Lower lobe of right lung (tissue), 2 donors: Measurements from ENCODE around the gene KIAA0586. TPM values are rescaled to one million over a fixed set of nuclear protein-coding genes. Genes with fewer than 3 reads are reported as not detected.

Experiments used
- ATAC-seq, 2 donors: fragments of 200-7000 bp; cut with Tn5 transposase; one replicate each; pipeline ENCODE4 v1.9.1; 2020 to 2022; ENCODE audit warnings: mild to moderate bottlenecking in 2 of 2, moderate library complexity in 2 of 2
- DNase-seq: peaks from one replicate; pipeline ENCODE4 v3.0.0-alpha.2; 2020
- H3K27ac ChIP-seq: fragments of 200-600 bp; one replicate; pipeline ENCODE4 v1.8.0; 2022
- H3K27me3 ChIP-seq: fragments of 200-600 bp; one replicate; pipeline ENCODE4 v1.8.0; 2022; ENCODE audit warnings: low read depth
- H3K36me3 ChIP-seq: fragments of 200-600 bp; one replicate; pipeline ENCODE4 v1.8.0; 2022; ENCODE audit warnings: mild to moderate bottlenecking
- H3K4me1 ChIP-seq: fragments of 200-600 bp; one replicate; pipeline ENCODE4 v1.8.0; 2022
- H3K4me3 ChIP-seq: fragments of 200-600 bp; one replicate; pipeline ENCODE4 v1.8.0; 2022; ENCODE audit warnings: mild to moderate bottlenecking
- H3K9me3 ChIP-seq: fragments of 200-600 bp; one replicate; pipeline ENCODE4 v1.8.0; 2022
- CTCF ChIP-seq: fragments of 200-600 bp; IDR thresholded peaks from one replicate; pipeline ENCODE4 v1.8.0; 2022; ENCODE audit warnings: antibody characterized with exemption, mild to moderate bottlenecking
- intact Hi-C: fragments of 100-400 bp; cut with DNase I; formaldehyde crosslinking; loops from one replicate; pipeline ENCODE4 v1.11.0; 2022
- total RNA-seq: library from RNA; stranded (reverse); fragmentation: NEBNext Ultra II Directional; extraction: Animal tissue kit (Norgen Biotek cat#: 25700); gene quantifications from one replicate; pipeline ENCODE4 v1.2.1, GENCODE V29; 2021
- donor health status: DM: no; HTN: yes; CAD: no; lungs with severe emphysema.

KIAA0586 gene
- total RNA-seq, 1 donor from 2014 or later, result 13.8 TPM

- Histone ChIP-seq H3K4me3 (no peak overlapping the region), H3K9me3 (no peaks in the 10 kb centered on the region), H3K27ac (no peak overlapping the region), H3K36me3 (no peaks in the 10 kb centered on the region), H3K4me1 (no peaks in the 10 kb centered on the region), H3K27me3 (no peaks in the 10 kb centered on the region)
- DNase-seq (no peak), ATAC-seq (no peak)
- intact Hi-C loops, result no loop called here
- no peak for TF ChIP-seq CTCF
These were observed 107.5 kb downstream of the KIAA0586 start for GRCh38 chr14:58535044-58535443.

GRCh38 chr14:58537004-58537403 is 109.5 kb downstream of the KIAA0586 start:
- DNase-seq, result no peak
- Histone ChIP-seq H3K36me3 (no peaks in the 10 kb centered on the region), H3K4me3 (no peak overlapping the region), H3K27ac (no peak overlapping the region), H3K9me3 (no peaks in the 10 kb centered on the region), H3K4me1 (no peaks in the 10 kb centered on the region), H3K27me3 (no peaks in the 10 kb centered on the region)
- TF ChIP-seq CTCF, result no peak
- ATAC-seq, result no peak
- intact Hi-C loops, result no loop called here

DNA sequence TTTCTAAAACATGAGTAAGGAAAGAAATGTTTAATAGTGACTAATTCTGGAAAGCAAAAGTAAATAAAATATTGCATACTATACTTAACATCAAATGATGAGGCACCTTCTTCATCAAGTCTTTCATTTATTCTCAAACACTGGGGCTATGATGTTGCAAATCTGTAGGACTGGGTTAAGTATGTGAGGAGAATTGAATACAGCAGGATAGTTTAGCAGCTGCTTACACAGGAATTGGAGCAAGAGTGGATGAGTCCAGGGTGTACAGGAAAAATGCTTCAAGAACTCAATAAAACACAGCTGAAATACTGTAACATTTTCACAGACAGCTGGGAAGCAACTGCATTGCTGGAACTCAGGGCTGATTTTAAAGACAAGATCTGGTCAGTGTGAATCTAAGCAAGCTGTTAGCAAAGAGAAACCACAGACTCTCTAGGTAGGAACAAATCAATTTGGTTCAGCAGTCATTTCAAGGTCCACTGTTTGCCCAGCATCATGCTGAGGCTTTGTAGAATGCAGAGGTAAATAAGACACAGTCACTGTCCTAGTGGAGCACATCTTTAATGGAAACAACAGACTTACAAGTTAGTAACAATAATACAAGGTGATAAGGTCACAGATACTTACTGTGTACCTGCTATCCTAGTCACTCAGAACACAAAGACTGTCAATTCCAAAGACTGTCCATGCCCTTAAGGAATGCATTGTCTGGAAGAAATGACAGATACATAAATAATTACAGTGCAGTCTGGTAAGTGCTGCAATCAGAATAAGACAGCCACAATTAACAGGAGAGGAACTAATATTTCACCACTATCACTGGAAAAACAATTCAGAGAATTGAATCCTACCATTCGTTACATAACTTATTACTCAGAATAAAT is 113.5 kb downstream of the KIAA0586 start:
- no peak for TF ChIP-seq CTCF
- H3K36me3 ChIP-seq, result no peaks in the 10 kb centered on the region
- no peaks in the 10 kb centered on the region for H3K27me3 ChIP-seq
- DNase-seq (no peak), ATAC-seq (no peak)
- H3K4me3 ChIP-seq, result no peak overlapping the region
- H3K27ac ChIP-seq, result no peak overlapping the region
- no peaks in the 10 kb centered on the region for H3K4me1 ChIP-seq
- intact Hi-C loops, result no loop called here
- H3K9me3 ChIP-seq, result no peaks in the 10 kb centered on the region

DNA sequence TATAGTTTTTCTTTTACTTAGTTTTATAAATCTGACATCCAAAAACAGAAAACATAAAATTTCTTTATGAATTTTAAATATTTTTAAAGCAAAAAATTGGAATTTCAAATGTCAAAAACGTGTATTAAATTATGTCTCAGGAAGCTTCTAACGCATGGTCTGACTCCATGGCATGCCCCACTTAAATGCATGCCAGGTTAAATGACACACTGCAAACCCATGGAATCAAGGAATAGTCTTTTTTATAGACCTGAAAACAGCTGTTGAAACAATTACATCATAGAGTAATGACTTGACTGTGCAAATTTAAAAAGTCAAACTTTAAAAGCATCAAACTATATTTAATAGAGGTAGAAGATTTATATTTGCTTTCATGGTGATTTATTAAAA is 114.1 kb downstream of the KIAA0586 start:
- no peaks in the 10 kb centered on the region for H3K36me3 ChIP-seq
- TF ChIP-seq CTCF, result no peak
- intact Hi-C loops, result no loop called here
- DNase-seq, result no peak
- H3K4me1 ChIP-seq, result no peaks in the 10 kb centered on the region
- ATAC-seq, result no peak
- no peak overlapping the region for H3K27ac ChIP-seq
- H3K27me3 ChIP-seq, result no peaks in the 10 kb centered on the region
- H3K4me3 ChIP-seq, result no peak overlapping the region
- no peaks in the 10 kb centered on the region for H3K9me3 ChIP-seq

DNA sequence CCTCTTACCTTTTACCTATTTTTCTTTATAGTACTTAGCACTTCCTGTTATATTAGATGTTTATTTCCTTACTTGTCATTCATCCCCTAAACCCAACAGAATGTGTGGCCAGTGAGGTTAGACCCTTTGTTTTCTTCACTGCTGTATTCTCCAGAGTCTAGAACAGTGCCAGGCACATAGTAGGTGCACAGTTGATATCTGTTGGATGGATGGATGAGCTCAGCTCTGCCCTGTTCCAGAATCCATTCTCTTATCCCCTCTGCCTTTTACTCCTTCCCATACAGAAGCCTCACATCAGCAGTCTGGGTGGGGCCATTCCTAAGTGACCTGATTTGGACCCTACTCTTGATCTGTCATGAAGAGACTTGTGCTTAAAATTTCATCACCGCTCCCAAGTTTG is 115.7 kb downstream of the KIAA0586 start:
- H3K9me3 ChIP-seq, result no peaks in the 10 kb centered on the region
- H3K4me1 ChIP-seq, result no peaks in the 10 kb centered on the region
- TF ChIP-seq CTCF, result no peak
- H3K27me3 ChIP-seq, result no peaks in the 10 kb centered on the region
- intact Hi-C loops, result no loop called here
- ATAC-seq, result no peak
- peaks cover 6% of the 10 kb centered on the region for H3K36me3 ChIP-seq
- no peak overlapping the region for H3K4me3 ChIP-seq
- no peak overlapping the region for H3K27ac ChIP-seq
- no peak for DNase-seq
